NCI-H524 treated with DMSO at 0.1 percent for 48 hours (cell line): ENCODE results near the gene CAMK2A.

Experiments
- DNase-seq: peaks from one replicate; lab custom pipeline; 2025; lab: John Stamatoyannopoulos, UW

Gene CAMK2A

GRCh38 chr5:150186897-150187296 lies 102.7 kb downstream of the CAMK2A start:
- DNase-seq, result no peak

- DNase-seq, result no peak
Measured at GRCh38 chr5:150186137-150186536, 103.4 kb downstream of the CAMK2A start.

- no peak for DNase-seq
Measured at GRCh38 chr5:150184990-150185912, 104.3 kb downstream of the CAMK2A start.

GRCh38 chr5:150184006-150184405 lies 105.6 kb downstream of the CAMK2A start:
- no peak for DNase-seq

- DNase-seq, result no peak
Measured at GRCh38 chr5:150183436-150183835, 106.1 kb downstream of the CAMK2A start.

- no peak for DNase-seq
Measured at GRCh38 chr5:150182774-150183173, 106.8 kb downstream of the CAMK2A start.

GRCh38 chr5:150181766-150182545 lies 107.6 kb downstream of the CAMK2A start:
- DNase-seq, result no peak

GRCh38 chr5:150181027-150181426 lies 108.5 kb downstream of the CAMK2A start:
- DNase-seq, result no peak

- no peak for DNase-seq
Measured at GRCh38 chr5:150180241-150181026, 109.1 kb downstream of the CAMK2A start.

GRCh38 chr5:150179019-150179620 lies 110.5 kb downstream of the CAMK2A start:
- DNase-seq, result no peak

GRCh38 chr5:150178262-150178661 lies 111.3 kb downstream of the CAMK2A start:
- no peak for DNase-seq

GRCh38 chr5:150177721-150178120 lies 111.9 kb downstream of the CAMK2A start:
- no peak for DNase-seq

- DNase-seq, result no peak
Measured at GRCh38 chr5:150176745-150177477, 112.7 kb downstream of the CAMK2A start.

GRCh38 chr5:150175536-150175935 lies 114.0 kb downstream of the CAMK2A start:
- no peak for DNase-seq

- no peak for DNase-seq
Measured at GRCh38 chr5:150175076-150175475, 114.5 kb downstream of the CAMK2A start.

- DNase-seq, result no peak
Measured at GRCh38 chr5:150174285-150174684, 115.3 kb downstream of the CAMK2A start.

GRCh38 chr5:150173161-150173560 lies 116.4 kb downstream of the CAMK2A start:
- DNase-seq, result no peak

GRCh38 chr5:150172556-150172955 lies 117.0 kb downstream of the CAMK2A start:
- DNase-seq, result no peak

GRCh38 chr5:150172145-150172544 lies 117.4 kb downstream of the CAMK2A start:
- DNase-seq, result no peak
